Tibial nerve (tissue), 4 donors: ENCODE data around the gene STRADB. TPM values are rescaled to one million over a fixed set of nuclear protein-coding genes. Genes with fewer than 3 reads are reported as not detected.
"Not testable (repeated sequence)": the region's sequence is repeated elsewhere in the genome, so short reads cannot be mapped to it uniquely, and the experiment has no call there.

ENCODE experiments used
- DNase-seq, 2 donors: peaks; one replicate each; pipeline ENCODE4 v3.0.0-alpha.2; 2019; ENCODE audit warnings: low spot score in 2 of 2
- H3K27ac ChIP-seq, 4 donors: fragments of 200-600 bp; sonication (generic) in 3 of 4; one replicate each; pipeline ENCODE4 v1.5.1; 2017 to 2019; ENCODE audit warnings: mild to moderate bottlenecking in 1 of 4
- H3K27me3 ChIP-seq, 2 donors: fragments of 200-600 bp; sonication (generic) in 1 of 2; one replicate each; pipeline versions ENCODE4 v1.5.1 to v1.6.0; 2017 to 2019
- H3K36me3 ChIP-seq, 3 donors: fragments of 200-600 bp; sonication (generic); one replicate each; pipeline ENCODE4 v1.5.1; 2018 to 2019
- H3K4me1 ChIP-seq, 4 donors: fragments of 200-600 bp; sonication (generic) in 3 of 4; one replicate each; pipeline ENCODE4 v1.5.1; 2017 to 2019
- H3K4me3 ChIP-seq, 4 donors: fragments of 200-600 bp; sonication (generic) in 3 of 4; one replicate each; pipeline ENCODE4 v1.5.1; 2017 to 2019; ENCODE audit warnings: mild to moderate bottlenecking in 1 of 4, moderate library complexity in 1 of 4
- H3K9me3 ChIP-seq, 4 donors: fragments of 200-600 bp; sonication (generic) in 3 of 4; one replicate each; pipeline ENCODE4 v1.5.1; 2017 to 2019
- CTCF ChIP-seq, 5 experiments: fragments of 200-600 bp in 3 of 5; fragments of 450-650 bp in 2 of 5; sonication (generic) in 3 of 5; IDR thresholded peaks; one replicate each; pipeline ENCODE4 v1.5.1; 2016 to 2019; ENCODE audit warnings: antibody characterized with exemption in 5 of 5, mild to moderate bottlenecking in 3 of 5, moderate library complexity in 2 of 5
- EP300 ChIP-seq, 2 donors: sonication (generic); formaldehyde crosslinking; IDR thresholded peaks; one replicate each; pipeline ENCODE4 v1.6.1; 2017; ENCODE audit warnings: antibody characterized with exemption in 2 of 2, mild to moderate bottlenecking in 1 of 2
- POLR2A ChIP-seq, 2 donors: fragments of 450-650 bp; IDR thresholded peaks; one replicate each; pipeline ENCODE4 v1.6.1; 2017; ENCODE audit warnings: antibody characterized with exemption in 2 of 2, mild to moderate bottlenecking in 2 of 2, moderate library complexity in 2 of 2
- WGBS, 2 donors: methylation state at CpG; one replicate each; pipeline ENCODE4 v1.1.5; 2018; 5-methylcytosine and 5-hydroxymethylcytosine counted together
- total RNA-seq, 4 donors: library from RNA; depleted of rRNA; stranded (reverse); fragments of >200 nt; gene quantifications; one replicate each; pipeline ENCODE4 v1.1.0, GENCODE V29; 2016

Gene STRADB
- total RNA-seq, 4 donors from 2014 or later, result 12.6 to 24.9 (median 20.0) TPM

GRCh38 chr2:201419986-201420385, 31.6 kb upstream of the STRADB start:
- peaks cover 0 to 12% (median 0%) of the 10 kb centered on the region in 3 donors for H3K36me3 ChIP-seq
- H3K27me3 ChIP-seq, result no peaks in the 10 kb centered on the region
- peaks cover 0 to 22% (median 8%) of the 10 kb centered on the region in 4 donors for H3K4me1 ChIP-seq
- 84 to 95% methylated on average over 4 of the region's 4 CpGs for WGBS, 2 donors
- no peak overlapping the region for H3K27ac ChIP-seq
- H3K4me3 ChIP-seq, result no peak overlapping the region
- no peaks in the 10 kb centered on the region for H3K9me3 ChIP-seq
- TF ChIP-seq POLR2A (IDR thresholded peaks at IDR 0.05), result no peak
- TF ChIP-seq CTCF (IDR thresholded peaks at IDR 0.05), result no peak
- no peak for TF ChIP-seq EP300 (IDR thresholded peaks at IDR 0.05)
- no peak for DNase-seq

- no peak overlapping the region for H3K27ac ChIP-seq
- H3K4me1 ChIP-seq, result peaks cover 0 to 22% (median 2%) of the 10 kb centered on the region in 4 donors
- no peak overlapping the region for H3K4me3 ChIP-seq
- 45 to 49% methylated on average over 3 of the region's 3 CpGs for WGBS, 2 donors
- DNase-seq, result no peak
- no peaks in the 10 kb centered on the region for H3K27me3 ChIP-seq
- H3K36me3 ChIP-seq, result peaks cover 0 to 12% (median 0%) of the 10 kb centered on the region in 3 donors
- TF ChIP-seq CTCF (IDR thresholded peaks at IDR 0.05) (no peak), POLR2A (IDR thresholded peaks at IDR 0.05) (no peak), EP300 (IDR thresholded peaks at IDR 0.05) (no peak)
- H3K9me3 ChIP-seq, result no peaks in the 10 kb centered on the region
Measured at GRCh38 chr2:201420442-201421113, 31.0 kb upstream of the STRADB start.

GRCh38 chr2:201425952-201426351, 25.6 kb upstream of the STRADB start:
- DNase-seq, result no peak
- H3K27me3 ChIP-seq, result no peaks in the 10 kb centered on the region
- no peaks in the 10 kb centered on the region for H3K36me3 ChIP-seq
- H3K27ac ChIP-seq, result no peak overlapping the region
- peaks cover 0 to 11% (median 0%) of the 10 kb centered on the region in 4 donors for H3K4me1 ChIP-seq
- TF ChIP-seq CTCF (IDR thresholded peaks at IDR 0.05) (no peak), POLR2A (IDR thresholded peaks at IDR 0.05) (no peak), EP300 (IDR thresholded peaks at IDR 0.05) (no peak)
- H3K9me3 ChIP-seq, result peaks cover 0 to 2% (median 0%) of the 10 kb centered on the region in 4 donors
- 89 to 91% methylated on average over 9 of the region's 9 CpGs for WGBS, 2 donors
- H3K4me3 ChIP-seq, result no peak overlapping the region

- not testable (repeated sequence) for DNase-seq, H3K9me3 ChIP-seq, H3K27me3 ChIP-seq, H3K27ac ChIP-seq, H3K36me3 ChIP-seq, H3K4me3 ChIP-seq
- peaks cover 0 to 32% (median 11%) of the 10 kb centered on the region in 4 donors for H3K4me1 ChIP-seq
Measured at GRCh38 chr2:201428366-201428765, 23.2 kb upstream of the STRADB start.

- H3K36me3 ChIP-seq, H3K27me3 ChIP-seq, H3K4me3 ChIP-seq, H3K27ac ChIP-seq, H3K9me3 ChIP-seq, DNase-seq: not testable (repeated sequence)
- WGBS, 2 donors, result 78 to 96% methylated on average over 5 to 6 of the region's 6 CpGs
- H3K4me1 ChIP-seq, result peaks cover 0 to 35% (median 11%) of the 10 kb centered on the region in 4 donors
Measured at GRCh38 chr2:201429835-201430234, 21.7 kb upstream of the STRADB start.

GRCh38 chr2:201430322-201430721, 21.2 kb upstream of the STRADB start:
- 94 to 98% methylated on average over 12 of the region's 12 CpGs for WGBS, 2 donors
- H3K4me1 ChIP-seq, result peaks cover 0 to 30% (median 11%) of the 10 kb centered on the region in 4 donors
- not testable (repeated sequence) for H3K27ac ChIP-seq, H3K27me3 ChIP-seq, H3K4me3 ChIP-seq, H3K9me3 ChIP-seq, DNase-seq, H3K36me3 ChIP-seq
